PC-3 (cell line): Measurements from ENCODE around the gene LSM5. TPM values are rescaled to one million over a fixed set of nuclear protein-coding genes. Genes with fewer than 3 reads are reported as not detected.

ENCODE experiments used
- ATAC-seq: fragments of 200-7000 bp; cut with Tn5 transposase; 2 replicates; pipeline ENCODE4 v1.9.1; 2020; ENCODE audit warnings: mild to moderate bottlenecking, moderate library complexity
- BruUV-seq: library from RNA; stranded (reverse); fragments of 400-500 nt; replicated peaks from 2 replicates; lab custom pipeline; 2021; lab: Mats Ljungman, UMichigan
- CTCF ChIA-PET: fragments of 300-600 bp; sonication (Branson Sonifier 250); formaldehyde crosslinking; loops from one replicate; lab custom pipeline; 2022; ENCODE audit warnings: antibody characterized with exemption; lab: Charles Lee
- POLR2A ChIA-PET: fragments of 300-600 bp; sonication (Branson Sonifier 250); formaldehyde crosslinking; loops from one replicate; lab custom pipeline; 2022; ENCODE audit warnings: antibody characterized with exemption; ENCODE audit not compliant: unreplicated experiment; lab: Charles Lee
- DNase-seq: peaks from one replicate; pipeline ENCODE4 v3.0.0-alpha.2; 2015
- H2AFZ ChIP-seq: fragments of 300-600 bp; sonication (generic); 2 replicates; pipeline ENCODE4 v1.6.0; 2016; ENCODE audit warnings: antibody characterized with exemption, low read length
- H3F3A ChIP-seq: fragments of 300-600 bp; sonication (generic); one replicate; pipeline ENCODE4 v1.6.0; 2017; ENCODE audit warnings: antibody characterized with exemption, low read length, control low read depth, mild to moderate bottlenecking; ENCODE audit not compliant: unreplicated experiment
- H3K27ac ChIP-seq: fragments of 300-600 bp; sonication (generic); 2 replicates; pipeline ENCODE4 v1.5.1; 2016; ENCODE audit warnings: mild to moderate bottlenecking, low read length
- H3K27me3 ChIP-seq: fragments of 300-600 bp; sonication (generic); 2 replicates; pipeline ENCODE4 v1.6.1; 2016; ENCODE audit warnings: low read length, mixed read lengths
- H3K36me3 ChIP-seq: fragments of 300-600 bp; sonication (generic); 2 replicates; pipeline ENCODE4 v1.6.1; 2016; ENCODE audit warnings: low read depth, mixed run types, low read length, mixed read lengths
- H3K4me1 ChIP-seq: fragments of 300-600 bp; sonication (generic); 2 replicates; pipeline ENCODE4 v1.5.1; 2016; ENCODE audit warnings: low read length; ENCODE audit not compliant: insufficient read depth
- H3K4me2 ChIP-seq: fragments of 300-600 bp; sonication (generic); 2 replicates; pipeline ENCODE4 v1.6.0; 2016; ENCODE audit warnings: low read length
- H3K4me3 ChIP-seq: fragments of 300-600 bp; sonication (generic); 2 replicates; pipeline ENCODE4 v1.5.1; 2016; ENCODE audit warnings: mild to moderate bottlenecking, low read length, mixed read lengths
- H3K79me2 ChIP-seq: fragments of 300-600 bp; sonication (generic); 2 replicates; pipeline ENCODE4 v1.6.1; 2017; ENCODE audit warnings: low read length, mixed read lengths
- H3K9ac ChIP-seq: fragments of 300-600 bp; sonication (generic); 2 replicates; pipeline ENCODE4 v1.6.0; 2016; ENCODE audit warnings: mild to moderate bottlenecking, low read length
- H3K9me2 ChIP-seq: fragments of 300-600 bp; sonication (generic); replicated peaks from 2 replicates; pipeline ENCODE4 v1.6.1; 2016; ENCODE audit warnings: mixed run types, low read length, mixed read lengths
- H3K9me3 ChIP-seq: fragments of 300-600 bp; sonication (generic); 2 replicates; pipeline ENCODE4 v1.6.1; 2016; ENCODE audit warnings: low read length, mixed read lengths
- H4K20me1 ChIP-seq: fragments of 300-600 bp; sonication (generic); 2 replicates; pipeline ENCODE4 v1.6.1; 2016; ENCODE audit warnings: low read length, mixed read lengths
- CTCF ChIP-seq: fragments of 300-600 bp; sonication (generic); conservative IDR thresholded peaks from 2 replicates; pipeline ENCODE4 v1.5.1; 2017; ENCODE audit warnings: antibody characterized with exemption, low read depth, mild to moderate bottlenecking, low read length
- EZH2 ChIP-seq: fragments of 300-600 bp; sonication (generic); IDR thresholded peaks from one replicate; pipeline ENCODE4 v1.6.1; 2017; ENCODE audit warnings: antibody characterized with exemption, mild to moderate bottlenecking, low read length; ENCODE audit not compliant: unreplicated experiment
- EZH2phosphoT487 ChIP-seq: fragments of 300-600 bp; sonication (generic); IDR thresholded peaks from 2 replicates; pipeline ENCODE4 v1.6.1; 2018; ENCODE audit warnings: mild to moderate bottlenecking, antibody characterized with exemption, low read length, borderline replicate concordance
- intact Hi-C: fragments of 100-400 bp; cut with micrococcal nuclease; formaldehyde crosslinking; loops from 2 replicates; pipeline ENCODE4 v1.9.0; 2023
- total RNA-seq: library from RNA; depleted of rRNA; stranded (reverse); fragments of >200 nt; gene quantifications from 2 replicates; pipeline ENCODE4 v1.2.3, GENCODE V29; 2014

Gene LSM5
- total RNA-seq, 1 experiment from 2014 or later = 24.8 TPM

GRCh38 chr7:32481176-32481575 is 9.0 kb downstream of the LSM5 start:
- ATAC-seq = no peak
- Histone ChIP-seq H3K27me3 (no peaks in the 10 kb centered on the region), H3K79me2 (no peaks in the 10 kb centered on the region), H3F3A (no peaks in the 10 kb centered on the region), H3K36me3 (peaks cover under 1% of the 10 kb centered on the region; the same call in 1 of the 2 replicates), H3K9ac (no peak overlapping the region), H4K20me1 (no peaks in the 10 kb centered on the region), H3K9me3 (no peaks in the 10 kb centered on the region), H3K9me2 (no peaks in the 10 kb centered on the region), H3K27ac (no peak overlapping the region), H3K4me2 (no peak overlapping the region), H3K4me1 (peaks cover 10% of the 10 kb centered on the region), H3K4me3 (no peak overlapping the region), H2AFZ (no peak overlapping the region)
- no TSS peak for BruUV-seq
- intact Hi-C loops = no loop called here
- TF ChIP-seq EZH2phosphoT487 (no peak), CTCF (no peak), EZH2 (no peak)
- POLR2A ChIA-PET = no interaction called here
- CTCF ChIA-PET = no interaction called here
- no peak for DNase-seq

DNA sequence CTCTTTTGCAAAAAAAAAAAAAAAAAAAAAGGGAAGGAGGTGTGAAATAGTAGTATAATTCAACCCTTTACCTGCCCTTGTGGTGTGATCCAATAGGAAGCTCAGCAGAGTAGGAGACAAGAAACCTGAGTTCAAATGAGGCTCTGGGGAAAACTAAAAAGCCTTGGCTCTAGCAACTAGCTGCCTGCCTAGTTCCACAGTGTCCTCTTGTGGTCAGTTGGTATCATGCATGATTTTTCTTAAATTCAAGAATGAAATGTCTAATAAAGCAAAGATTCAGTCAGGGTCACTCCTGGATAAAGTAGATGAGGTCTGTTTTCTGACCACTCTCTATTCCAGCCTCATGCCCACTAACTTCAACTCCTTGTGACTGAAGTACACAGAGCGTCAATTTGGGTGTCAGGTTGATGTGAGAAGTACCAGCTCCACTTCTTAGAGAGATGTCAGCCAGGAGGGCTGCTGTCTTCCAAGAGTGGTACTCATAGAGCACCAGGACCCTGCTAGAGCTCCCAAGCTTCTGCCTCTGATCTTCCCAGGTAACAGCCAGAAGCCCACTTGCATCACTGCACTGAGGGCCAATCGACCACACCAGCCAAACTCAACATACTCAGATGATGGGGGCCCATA is 10.5 kb downstream of the LSM5 start:
- H3K4me1 ChIP-seq = peaks cover 10% of the 10 kb centered on the region
- TF ChIP-seq CTCF = peak; percentile 89
- TF ChIP-seq EZH2 = no peak
- no peak for TF ChIP-seq EZH2phosphoT487
- H3K4me3 ChIP-seq = no peak overlapping the region
- no peak overlapping the region for H3K4me2 ChIP-seq
- ChIA-PET CTCF (interaction anchor here (0.7 to 1.0 kb wide), 2 partner anchors 264 to 269 kb away, joined by 3 to 8 read pairs; no protein-coding TSS in a partner anchor), POLR2A (no interaction called here)
- H3K9ac ChIP-seq = no peak overlapping the region
- no TSS peak for BruUV-seq
- no peaks in the 10 kb centered on the region for H3F3A ChIP-seq
- H3K27me3 ChIP-seq = no peaks in the 10 kb centered on the region
- no peaks in the 10 kb centered on the region for H3K9me2 ChIP-seq
- H3K9me3 ChIP-seq = no peaks in the 10 kb centered on the region
- no peak overlapping the region for H2AFZ ChIP-seq
- no peaks in the 10 kb centered on the region for H3K79me2 ChIP-seq
- no peaks in the 10 kb centered on the region for H3K36me3 ChIP-seq
- DNase-seq (peak; percentile 68), ATAC-seq (peak; percentile 34; the same call in 1 of the 2 replicates)
- no peaks in the 10 kb centered on the region for H4K20me1 ChIP-seq
- intact Hi-C loops = loop anchor here (1.0 kb wide), 2 partner anchors 269 to 735 kb away; no protein-coding TSS in a partner anchor
- H3K27ac ChIP-seq = no peak overlapping the region

DNA sequence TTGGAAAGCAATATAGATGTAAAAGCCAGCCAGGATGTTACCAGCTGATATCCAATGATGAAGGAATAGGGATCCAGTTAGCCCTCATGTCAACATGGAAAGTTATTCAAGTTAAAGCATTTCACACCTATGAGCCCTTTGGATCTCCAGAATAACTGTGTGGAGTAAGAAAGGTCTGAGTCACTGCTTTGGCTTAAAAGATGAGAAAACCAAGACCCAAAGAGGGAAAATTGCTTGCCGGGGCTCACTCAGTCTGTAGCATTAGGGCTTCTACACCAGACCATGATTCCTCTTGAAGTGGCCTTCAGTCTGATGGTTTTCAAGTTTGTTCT is 12.6 kb downstream of the LSM5 start:
- Histone ChIP-seq H3K4me3 (no peak overlapping the region), H2AFZ (no peak overlapping the region), H3K9me2 (no peaks in the 10 kb centered on the region), H3K9ac (no peak overlapping the region), H4K20me1 (no peaks in the 10 kb centered on the region), H3K4me1 (peaks cover 10% of the 10 kb centered on the region), H3K4me2 (no peak overlapping the region), H3F3A (no peaks in the 10 kb centered on the region), H3K27ac (no peak overlapping the region), H3K9me3 (no peaks in the 10 kb centered on the region), H3K36me3 (no peaks in the 10 kb centered on the region), H3K79me2 (no peaks in the 10 kb centered on the region), H3K27me3 (peaks cover 6% of the 10 kb centered on the region)
- intact Hi-C loops = no loop called here
- ATAC-seq (no peak), DNase-seq (no peak)
- no peak for TF ChIP-seq EZH2phosphoT487
- ChIA-PET POLR2A (no interaction called here), CTCF (no interaction called here)
- BruUV-seq = no TSS peak
